Esophagus muscularis mucosa (tissue), 4 donors: Measurements from ENCODE around the gene MTUS2.

ENCODE experiments used
- EP300 ChIP-seq: sonication (generic); formaldehyde crosslinking; IDR thresholded peaks from one replicate; pipeline ENCODE4 v1.6.1; 2017; ENCODE audit warnings: antibody characterized with exemption
- POLR2A ChIP-seq: fragments of 450-650 bp; IDR thresholded peaks from one replicate; pipeline ENCODE4 v1.6.1; 2017; ENCODE audit warnings: antibody characterized with exemption, moderate library complexity, mild to moderate bottlenecking, low read depth
- POLR2AphosphoS5 ChIP-seq, 2 donors: sonication (generic); formaldehyde crosslinking; IDR thresholded peaks; one replicate each; pipeline ENCODE4 v1.6.1; 2017; ENCODE audit warnings: antibody characterized with exemption in 2 of 2
- TF ChIP-seq, protein P1 (sequence below), 3 experiments: fragments of 200-600 bp in 2 of 3; fragments of 450-650 bp in 1 of 3; sonication (generic) in 2 of 3; IDR thresholded peaks; one replicate each; pipeline ENCODE4 v1.5.1; 2017 to 2019; ENCODE audit warnings: antibody characterized with exemption in 3 of 3, mild to moderate bottlenecking in 2 of 3, moderate library complexity in 1 of 3

DNA sequence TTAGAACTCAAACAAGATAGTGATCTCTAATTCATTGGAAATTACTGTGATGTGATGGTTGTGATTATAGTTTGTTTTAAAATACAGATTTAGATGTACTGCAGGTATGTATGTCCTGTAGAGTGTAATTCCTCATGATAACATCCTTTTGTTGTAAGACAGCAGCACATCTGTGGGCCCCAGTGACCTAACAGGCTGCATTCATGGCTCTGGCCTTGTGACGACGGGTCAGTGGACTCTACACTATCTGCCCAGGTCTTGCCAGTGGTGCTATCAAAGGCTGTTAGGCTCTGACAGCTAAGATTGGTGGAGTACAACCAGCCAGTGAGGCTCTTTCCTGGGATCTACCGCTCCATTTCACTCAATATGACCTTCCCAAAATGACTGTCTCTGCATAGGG lies 158.4 kb downstream of the MTUS2 start:
- TF ChIP-seq, protein P1, sequence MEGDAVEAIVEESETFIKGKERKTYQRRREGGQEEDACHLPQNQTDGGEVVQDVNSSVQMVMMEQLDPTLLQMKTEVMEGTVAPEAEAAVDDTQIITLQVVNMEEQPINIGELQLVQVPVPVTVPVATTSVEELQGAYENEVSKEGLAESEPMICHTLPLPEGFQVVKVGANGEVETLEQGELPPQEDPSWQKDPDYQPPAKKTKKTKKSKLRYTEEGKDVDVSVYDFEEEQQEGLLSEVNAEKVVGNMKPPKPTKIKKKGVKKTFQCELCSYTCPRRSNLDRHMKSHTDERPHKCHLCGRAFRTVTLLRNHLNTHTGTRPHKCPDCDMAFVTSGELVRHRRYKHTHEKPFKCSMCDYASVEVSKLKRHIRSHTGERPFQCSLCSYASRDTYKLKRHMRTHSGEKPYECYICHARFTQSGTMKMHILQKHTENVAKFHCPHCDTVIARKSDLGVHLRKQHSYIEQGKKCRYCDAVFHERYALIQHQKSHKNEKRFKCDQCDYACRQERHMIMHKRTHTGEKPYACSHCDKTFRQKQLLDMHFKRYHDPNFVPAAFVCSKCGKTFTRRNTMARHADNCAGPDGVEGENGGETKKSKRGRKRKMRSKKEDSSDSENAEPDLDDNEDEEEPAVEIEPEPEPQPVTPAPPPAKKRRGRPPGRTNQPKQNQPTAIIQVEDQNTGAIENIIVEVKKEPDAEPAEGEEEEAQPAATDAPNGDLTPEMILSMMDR (IDR thresholded peaks at IDR 0.05): no peak
- TF ChIP-seq POLR2A: no peak
- no peak for TF ChIP-seq POLR2AphosphoS5 (IDR thresholded peaks at IDR 0.05)
- TF ChIP-seq EP300: no peak
